Subcutaneous adipose tissue (tissue), 4 donors: ENCODE measurements around the gene LASP1. TPM values are rescaled to one million over a fixed set of nuclear protein-coding genes. Genes with fewer than 3 reads are reported as not detected.

Experiments used
- small RNA-seq: library from RNA; depleted of rRNA; stranded (forward); fragments of <200 nt; gene quantifications from one replicate; pipeline ENCODE3, GENCODE V24; 2016
- total RNA-seq, 4 donors: library from RNA; depleted of rRNA; stranded (reverse); fragments of >200 nt; gene quantifications; one replicate each; pipeline ENCODE4 v1.1.0, GENCODE V29; 2016
- TF ChIP-seq, protein P1 (sequence below): fragments of 450-650 bp; IDR thresholded peaks from one replicate; pipeline ENCODE4 v1.5.1; 2016; ENCODE audit warnings: low read depth, mild to moderate bottlenecking, control low read depth, antibody characterized with exemption, moderate library complexity

LASP1 gene
- total RNA-seq, 4 donors from 2014 or later = 106 to 150 (median 140) TPM

DNA sequence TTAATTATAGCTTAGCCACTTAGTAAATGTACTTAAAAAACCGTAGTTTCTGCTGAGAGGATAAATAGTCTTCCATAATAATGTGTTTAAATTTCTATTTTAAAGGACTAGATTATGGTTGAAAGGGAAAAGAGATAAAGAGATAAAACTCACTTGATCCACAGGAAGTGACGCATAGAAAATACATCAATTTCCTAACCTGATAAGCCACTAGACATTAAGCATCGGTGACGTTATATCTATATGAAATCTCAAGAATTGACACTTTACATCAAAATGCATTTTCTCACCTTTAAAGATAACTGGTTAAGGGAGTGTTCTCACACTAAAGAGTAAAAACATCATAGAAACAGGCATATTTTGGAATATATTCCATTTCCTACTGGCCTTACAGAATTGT, 91.6 kb downstream of the LASP1 start:
- TF ChIP-seq, protein P1, sequence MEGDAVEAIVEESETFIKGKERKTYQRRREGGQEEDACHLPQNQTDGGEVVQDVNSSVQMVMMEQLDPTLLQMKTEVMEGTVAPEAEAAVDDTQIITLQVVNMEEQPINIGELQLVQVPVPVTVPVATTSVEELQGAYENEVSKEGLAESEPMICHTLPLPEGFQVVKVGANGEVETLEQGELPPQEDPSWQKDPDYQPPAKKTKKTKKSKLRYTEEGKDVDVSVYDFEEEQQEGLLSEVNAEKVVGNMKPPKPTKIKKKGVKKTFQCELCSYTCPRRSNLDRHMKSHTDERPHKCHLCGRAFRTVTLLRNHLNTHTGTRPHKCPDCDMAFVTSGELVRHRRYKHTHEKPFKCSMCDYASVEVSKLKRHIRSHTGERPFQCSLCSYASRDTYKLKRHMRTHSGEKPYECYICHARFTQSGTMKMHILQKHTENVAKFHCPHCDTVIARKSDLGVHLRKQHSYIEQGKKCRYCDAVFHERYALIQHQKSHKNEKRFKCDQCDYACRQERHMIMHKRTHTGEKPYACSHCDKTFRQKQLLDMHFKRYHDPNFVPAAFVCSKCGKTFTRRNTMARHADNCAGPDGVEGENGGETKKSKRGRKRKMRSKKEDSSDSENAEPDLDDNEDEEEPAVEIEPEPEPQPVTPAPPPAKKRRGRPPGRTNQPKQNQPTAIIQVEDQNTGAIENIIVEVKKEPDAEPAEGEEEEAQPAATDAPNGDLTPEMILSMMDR = no peak

DNA sequence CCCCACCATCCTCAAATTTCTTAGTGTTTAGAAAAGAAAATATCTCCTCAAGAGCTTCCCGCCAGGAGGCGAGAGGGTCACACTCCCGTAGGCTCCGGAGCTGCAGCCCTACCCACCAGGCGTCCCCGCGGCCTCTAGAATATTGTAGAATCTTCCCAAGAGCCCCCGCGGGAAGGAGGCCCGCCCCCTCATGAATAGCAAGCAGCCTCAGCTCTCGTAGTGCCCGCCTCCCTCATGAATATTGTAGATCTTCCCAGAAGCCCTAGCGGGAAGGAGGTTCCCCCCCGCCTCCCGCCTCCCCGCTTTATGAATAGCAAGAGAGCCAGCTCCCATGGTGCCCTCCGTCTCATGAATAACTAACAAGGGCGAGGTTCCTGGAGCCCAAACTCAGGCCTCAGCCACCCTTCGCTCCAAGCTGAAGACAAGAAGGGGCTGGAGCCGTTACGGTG, 97.5 kb downstream of the LASP1 start, which contains the start of gene FBXO47:
FBXO47 (minus strand) TSS at position 114 of the 449 bp plus-strand sequence. CDS start 4,378 bp downstream, outside the sequence.
- TF ChIP-seq, protein P1 = no peak

DNA sequence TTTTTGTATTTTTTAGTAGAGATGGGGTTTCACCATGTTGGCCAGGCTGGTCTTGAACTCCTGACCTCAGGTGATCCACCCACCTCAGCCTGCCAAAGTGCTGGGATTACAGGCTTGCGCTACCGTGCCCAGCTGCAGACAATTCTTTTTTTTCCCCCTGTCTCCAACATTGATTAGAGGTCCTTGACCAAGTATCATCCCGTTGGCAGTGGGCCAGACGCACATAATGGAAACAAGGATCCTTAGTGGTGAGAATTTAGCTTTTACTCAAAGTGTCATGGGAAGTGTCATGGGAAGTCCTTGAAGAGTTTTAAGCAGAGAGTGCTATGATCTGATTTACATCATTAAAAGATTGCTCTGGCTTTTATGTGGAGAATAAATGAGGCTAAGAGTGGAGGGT, 99.4 kb downstream of the LASP1 start:
- TF ChIP-seq, protein P1 = no peak

DNA sequence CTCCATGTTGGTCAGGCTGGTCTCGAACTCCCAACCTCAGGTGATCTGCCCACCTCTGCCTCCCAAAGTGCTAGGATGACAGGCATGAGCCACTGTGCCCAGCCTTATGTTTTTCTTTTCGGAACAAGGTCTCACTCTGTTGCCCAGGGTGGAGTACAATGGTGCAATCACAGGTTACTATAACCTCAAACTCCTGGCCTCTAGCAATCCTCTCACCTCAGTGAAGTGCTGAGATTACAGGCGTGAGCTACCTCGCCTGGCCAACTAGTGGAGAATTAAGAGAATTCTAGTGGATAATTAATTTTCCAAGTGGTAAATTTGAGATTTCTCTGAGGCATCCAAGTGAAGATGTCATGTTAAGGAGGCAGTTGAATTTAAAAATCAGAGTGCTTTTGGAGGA, 100.3 kb downstream of the LASP1 start:
- TF ChIP-seq, protein P1 = no peak

DNA sequence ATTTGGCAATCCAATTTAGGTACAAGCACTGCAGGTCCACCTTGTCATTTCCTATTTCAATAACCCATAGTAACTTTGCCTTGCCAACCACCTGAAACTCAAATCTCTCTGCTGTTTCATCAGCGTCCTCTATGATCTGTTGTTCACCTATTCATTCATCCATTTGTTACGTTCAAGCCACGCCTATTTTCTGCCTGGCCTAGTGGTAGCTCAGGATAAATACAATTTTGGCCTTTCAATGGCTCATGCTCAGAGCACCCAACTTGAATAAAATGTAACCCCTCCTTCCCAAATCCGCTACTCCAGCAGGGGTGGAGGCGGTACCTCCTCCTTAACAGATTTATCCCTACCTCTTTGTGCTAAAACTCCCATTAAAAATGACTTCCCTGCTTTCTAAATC, 100.9 kb downstream of the LASP1 start:
- TF ChIP-seq, protein P1 = no peak

Small RNA genes lying within 50 kb of the gene (small RNA-seq; reads per million reads assigned to genes)
- gene MIR4727 = not detected
- not detected for gene MIR6779
- gene SNORA21 = not detected
- gene SNORA21B = not detected

Other genes starting within 250 kb of the LASP1 start
- 1 to 10 TPM in 2 of 4 donors, under 1 TPM in 2; 0.34 to 2.8 (median 0.80) TPM for gene EPOP, start 195.1 kb upstream of the LASP1 start, total RNA-seq
- 10 to 100 TPM; 25.2 to 95.1 (median 37.1) TPM for gene MLLT6, start 164.8 kb upstream of the LASP1 start, total RNA-seq
- gene CISD3, start 139.7 kb upstream of the LASP1 start, total RNA-seq = 10 to 100 TPM; 11.0 to 19.7 (median 15.1) TPM
- gene PCGF2, start 121.7 kb upstream of the LASP1 start, total RNA-seq = 10 to 100 TPM in 1 of 4 donors, 1 to 10 TPM in 3; 4.1 to 10.7 (median 7.4) TPM
- 100 to 1,000 TPM in 3 of 4 donors, 10 to 100 TPM in 1; 78.4 to 216 (median 113) TPM for gene PSMB3, start 117.3 kb upstream of the LASP1 start, total RNA-seq
- 10 to 100 TPM; 29.3 to 72.0 (median 51.1) TPM for gene PIP4K2B, start 70.5 kb upstream of the LASP1 start, total RNA-seq
- 10 to 100 TPM; 18.7 to 37.1 (median 25.7) TPM for gene CWC25, start 44.7 kb upstream of the LASP1 start, total RNA-seq
- 1,000 to 10,000 TPM; 2,328 to 2,756 (median 2,634) TPM for gene RPL23, start 16.3 kb upstream of the LASP1 start, total RNA-seq
- gene FBXO47, start 97.3 kb downstream of the LASP1 start, total RNA-seq = under 1 TPM in 1 of 4 donors, not detected in 3; 0.17 TPM